HepG2 (cell line): Measurements from ENCODE around the gene GOLT1A. TPM values are rescaled to one million over a fixed set of nuclear protein-coding genes. Genes with fewer than 3 reads are reported as not detected.

Experiments
- ATAC-seq: fragments of 200-7000 bp; cut with Tn5 transposase; 3 replicates; pipeline ENCODE4 v1.9.1; 2020; ENCODE audit warnings: mild to moderate bottlenecking, moderate library complexity
- BruUV-seq: library from RNA; stranded (reverse); fragments of 400-500 nt; replicated peaks from 2 replicates; lab custom pipeline; 2021; lab: Mats Ljungman, UMichigan
- CTCF ChIA-PET: fragments of 300-600 bp; formaldehyde crosslinking; extraction: SDS; loops from one replicate; lab custom pipeline; 2021; ENCODE audit warnings: low total read pairs, inconsistent platforms, low intra/inter-chr PET ratio; lab: Yijun Ruan, JAX
- POLR2A ChIA-PET: fragments of 350-600 bp; sonication (Branson Sonifier 250); formaldehyde crosslinking; loops from one replicate; lab custom pipeline; 2020; ENCODE audit warnings: antibody characterized with exemption, inconsistent platforms; lab: Yijun Ruan, JAX
- DNase-seq: peaks from one replicate; pipeline ENCODE4 v3.0.0-alpha.2; 2015; ENCODE audit warnings: low spot score
- FAIRE-seq: peaks from 3 replicates; lab custom pipeline; 2011; peaks lifted over from hg19 to GRCh38; lab: Jason Lieb, UNC
- H2AFZ ChIP-seq: one replicate; pipeline ENCODE4 v1.6.1; 2011; ENCODE audit warnings: low read length, inconsistent platforms
- H3K27ac ChIP-seq: fragments of 300-600 bp; 3 replicates; pipeline ENCODE4 v1.8.0; 2011; ENCODE audit warnings: mixed run types, mild to moderate bottlenecking, mixed read lengths, low read length, inconsistent platforms; ENCODE audit not compliant: insufficient read depth; ENCODE audit errors: extremely low read length
- H3K27me3 ChIP-seq, 2 experiments: fragments of 200-600 bp in 1 of 2; 2 replicates in 1 of 2; 3 replicates in 1 of 2; pipeline versions ENCODE4 v1.6.0 to v1.8.0; 2011; ENCODE audit warnings: low read length in 2 of 2, mild to moderate bottlenecking in 2 of 2, moderate library complexity in 2 of 2, inconsistent platforms in 1 of 2; ENCODE audit not compliant: insufficient read depth in 2 of 2, control insufficient read depth in 1 of 2
- H3K36me3 ChIP-seq, 2 experiments: fragments of 200-600 bp in 1 of 2; replicated peaks in 1 of 2; 2 replicates in 1 of 2; 3 replicates in 1 of 2; pipeline versions ENCODE4 v1.5.1 to v1.8.0; 2011; ENCODE audit warnings: low read length in 2 of 2, inconsistent platforms in 1 of 2; ENCODE audit not compliant: insufficient read depth in 2 of 2, control insufficient read depth in 1 of 2
- H3K4me1 ChIP-seq: 2 replicates; pipeline ENCODE4 v1.5.1; 2012; ENCODE audit warnings: low read length, inconsistent platforms; ENCODE audit not compliant: insufficient read depth
- H3K4me2 ChIP-seq: 2 replicates; pipeline ENCODE4 v1.6.0; 2011; ENCODE audit warnings: low read depth, low read length, inconsistent platforms
- H3K4me3 ChIP-seq, 3 experiments: fragments of 200-600 bp in 1 of 3; sonication (generic), shearing (Covaris generic) in 1 of 3; replicated peaks in 1 of 3; 2 replicates each; pipeline ENCODE4 v1.5.1; 2011 to 2016; ENCODE audit warnings: low read length in 3 of 3, inconsistent platforms in 2 of 3, low read depth in 2 of 3, mild to moderate bottlenecking in 2 of 3, control low read depth in 1 of 3, mixed read lengths in 1 of 3; ENCODE audit not compliant: insufficient read depth in 1 of 3
- H3K79me2 ChIP-seq: one replicate; pipeline ENCODE4 v1.6.1; 2011; ENCODE audit warnings: low read length, inconsistent platforms; ENCODE audit not compliant: insufficient read depth
- H3K9ac ChIP-seq: 2 replicates; pipeline ENCODE4 v1.6.0; 2011; ENCODE audit warnings: mild to moderate bottlenecking, low read depth, low read length, inconsistent platforms; ENCODE audit not compliant: insufficient read depth
- H3K9me3 ChIP-seq: 2 replicates; pipeline ENCODE4 v1.5.1; 2012; ENCODE audit warnings: mild to moderate bottlenecking, low read length
- H4K20me1 ChIP-seq: 2 replicates; pipeline ENCODE4 v1.6.0; 2011; ENCODE audit warnings: inconsistent platforms, mild to moderate bottlenecking, low read length, moderate library complexity; ENCODE audit not compliant: insufficient read depth
- AGO2 ChIP-seq: fragments of 200-400 bp; formaldehyde crosslinking; optimal IDR thresholded peaks from 2 replicates; pipeline ENCODE3; 2017; ENCODE audit warnings: mild to moderate bottlenecking, low read depth, low read length, moderate library complexity
- CSRNP2 ChIP-seq: sonication (generic); formaldehyde crosslinking; conservative IDR thresholded peaks from 2 replicates; pipeline ENCODE4 v1.8.0; 2022; ENCODE audit warnings: low read depth, missing genetic modification reagents
- FIP1L1 ChIP-seq: fragments of 200-400 bp; formaldehyde crosslinking; IDR thresholded peaks from 2 replicates; pipeline ENCODE4 v1.6.1; 2018; ENCODE audit warnings: low read depth, mild to moderate bottlenecking, low read length, moderate library complexity, borderline replicate concordance; ENCODE audit not compliant: insufficient read depth
- SUZ12 ChIP-seq: fragments of 150-350 bp; IDR thresholded peaks from 2 replicates; pipeline ENCODE4 v1.6.1; 2014; ENCODE audit warnings: low read depth, low read length
- TOE1 ChIP-seq: sonication (generic); formaldehyde crosslinking; IDR thresholded peaks from 2 replicates; pipeline ENCODE4 v1.4.0; 2020; ENCODE audit warnings: mild to moderate bottlenecking, missing genetic modification reagents
- UBTF ChIP-seq: sonication (generic); formaldehyde crosslinking; IDR thresholded peaks from 2 replicates; pipeline ENCODE4 v1.4.0; 2020; ENCODE audit warnings: mild to moderate bottlenecking, missing genetic modification reagents
- ZNF234 ChIP-seq: sonication (generic); formaldehyde crosslinking; conservative IDR thresholded peaks from 2 replicates; pipeline ENCODE4 v1.5.1; 2020; ENCODE audit warnings: mild to moderate bottlenecking, missing genetic modification reagents
- ZNF577 ChIP-seq: sonication (generic); formaldehyde crosslinking; IDR thresholded peaks from 2 replicates; pipeline ENCODE4 v1.4.0; 2020; ENCODE audit warnings: mild to moderate bottlenecking, low read depth, missing genetic modification reagents, borderline replicate concordance
- ZNF674 ChIP-seq: sonication (generic); formaldehyde crosslinking; IDR thresholded peaks from 2 replicates; pipeline ENCODE4 v1.5.0; 2020; ENCODE audit warnings: low read depth, mild to moderate bottlenecking, missing genetic modification reagents
- ZSCAN25 ChIP-seq: sonication (generic); formaldehyde crosslinking; IDR thresholded peaks from 2 replicates; pipeline ENCODE4 v1.8.0; 2022; ENCODE audit warnings: mild to moderate bottlenecking, missing genetic modification reagents
- WGBS: methylation state at CpG from one replicate; pipeline ENCODE4 v1.1.6; 2017; ENCODE audit warnings: low lambda C conversion rate; 5-methylcytosine and 5-hydroxymethylcytosine counted together
- in situ Hi-C: cut with HindIII; loops from 2 replicates; pipeline ENCODE4 v1.10.0; 2017; ENCODE audit warnings: low pct_unique_long_range_greater_than_20kb; ENCODE audit not compliant: extremely low pct_ligation_motif_present
- intact Hi-C: fragments of 100-400 bp; cut with micrococcal nuclease; formaldehyde crosslinking; loops from one replicate; pipeline ENCODE4 v1.10.0; 2022; ENCODE audit not compliant: unreplicated experiment
- polyA plus RNA-seq, 8 experiments: library from polyadenylated mRNA; depleted of rRNA in 3 of 8; stranded (reverse) in 7 of 8; unstranded in 1 of 8; fragments of >200 nt; fragmentation: Illumina TruSeq in 4 of 8; extraction: Trizol in 4 of 8; gene quantifications; 2 replicates each; pipeline versions ENCODE4 v1.2.1 to v1.2.3, GENCODE V29; 2011 to 2016; ENCODE audit warnings: low read depth in 4 of 8, missing spikeins in 1 of 8, mixed read lengths in 1 of 8; ENCODE audit not compliant: insufficient read depth in 1 of 8
- total RNA-seq, 5 experiments: library from RNA; depleted of rRNA; stranded (reverse); fragments of >200 nt; fragmentation: Illumina TruSeq; extraction: Trizol; gene quantifications; 2 replicates each; pipeline ENCODE4 v1.2.3, GENCODE V29; 2016; ENCODE audit warnings: low read depth in 1 of 5

GOLT1A gene
- total and polyA plus RNA-seq, 2 of the 13 experiments (the other 11 are each of a cell fraction or from before 2014, with no cell fraction given): 25.8 to 28.0 TPM

GRCh38 chr1:204194080-204194479 lies 19.7 kb downstream of the GOLT1A start:
- in situ Hi-C loops: no loop called here
- 0% methylated on average over 1 of the region's 2 CpGs for WGBS
- no peaks in the 10 kb centered on the region for H3K36me3 ChIP-seq
- FAIRE-seq (no peak), ATAC-seq (no peak), DNase-seq (no peak)
- H3K9me3 ChIP-seq: no peaks in the 10 kb centered on the region
- CTCF ChIA-PET: no interaction called here
- no peak overlapping the region for H3K4me2 ChIP-seq
- H3K9ac ChIP-seq: no peak overlapping the region
- BruUV-seq: no TSS peak
- TF ChIP-seq AGO2 (no peak), FIP1L1 (no peak), UBTF (CRISPR knock-in tag) (no peak), TOE1 (CRISPR knock-in tag) (no peak), SUZ12 (no peak), ZNF577 (CRISPR knock-in tag) (no peak), ZSCAN25 (CRISPR knock-in tag) (no peak), ZNF234 (CRISPR knock-in tag) (no peak), CSRNP2 (no peak), ZNF674 (CRISPR knock-in tag) (no peak)
- no peak overlapping the region for H3K4me3 ChIP-seq
- peaks cover 25% of the 10 kb centered on the region for H3K4me1 ChIP-seq
- no peaks in the 10 kb centered on the region for H4K20me1 ChIP-seq
- intact Hi-C loops: no loop called here
- peaks cover 5 to 32% of the 10 kb centered on the region in 2 experiments; a peak in 4 of 5 replicates for H3K27me3 ChIP-seq
- H3K27ac ChIP-seq: no peak overlapping the region
- H3K79me2 ChIP-seq: no peaks in the 10 kb centered on the region
- POLR2A ChIA-PET: no interaction called here
- no peak overlapping the region for H2AFZ ChIP-seq
